NB4 (cell line): ENCODE results near the gene MUTYH.

Experiments
- DNase-seq: peaks from one replicate; pipeline ENCODE4 v3.0.0; 2010; ENCODE audit warnings: low read depth
- H3K4me3 ChIP-seq: one replicate; pipeline ENCODE4 v1.5.1; 2011; ENCODE audit warnings: mild to moderate bottlenecking, low read depth, low read length, moderate library complexity
- MYC ChIP-seq: IDR thresholded peaks from 2 replicates; pipeline ENCODE4 v1.6.1; 2011; ENCODE audit warnings: low read depth, low read length
- POLR2A ChIP-seq: IDR thresholded peaks from 2 replicates; pipeline ENCODE4 v1.6.1; 2011; ENCODE audit warnings: mild to moderate bottlenecking; ENCODE audit not compliant: insufficient read length; ENCODE audit errors: extremely low read depth
- TF ChIP-seq, protein P1 (sequence below): IDR thresholded peaks from one replicate; pipeline ENCODE4 v1.5.1; 2012; ENCODE audit warnings: low read depth, low read length
- TF ChIP-seq, protein P2 (sequence below): IDR thresholded peaks from 2 replicates; pipeline ENCODE4 v1.6.1; 2011; ENCODE audit warnings: low read depth, low read length

The MUTYH gene

DNA sequence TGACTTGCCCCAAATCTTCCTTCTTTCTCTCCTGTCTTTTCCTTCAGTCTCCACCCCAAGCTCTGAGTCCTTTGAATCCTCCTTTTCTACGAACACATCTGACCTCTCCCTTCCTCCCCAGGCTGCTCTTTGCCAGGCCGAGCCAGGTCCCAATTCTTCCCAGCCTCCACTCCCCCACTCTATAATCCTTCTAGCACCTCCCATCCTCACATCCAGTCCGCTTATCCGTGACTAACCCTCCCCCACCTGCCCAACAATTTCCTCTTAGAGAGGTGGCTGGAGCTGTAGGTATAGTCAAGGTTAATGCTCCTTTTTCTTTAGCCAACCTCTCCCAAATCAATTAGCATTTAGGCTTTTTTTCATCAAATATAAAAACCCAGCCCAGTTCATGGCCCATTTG, 23.1 kb downstream of the MUTYH start:
- TF ChIP-seq POLR2A: no peak
- TF ChIP-seq, protein P1, sequence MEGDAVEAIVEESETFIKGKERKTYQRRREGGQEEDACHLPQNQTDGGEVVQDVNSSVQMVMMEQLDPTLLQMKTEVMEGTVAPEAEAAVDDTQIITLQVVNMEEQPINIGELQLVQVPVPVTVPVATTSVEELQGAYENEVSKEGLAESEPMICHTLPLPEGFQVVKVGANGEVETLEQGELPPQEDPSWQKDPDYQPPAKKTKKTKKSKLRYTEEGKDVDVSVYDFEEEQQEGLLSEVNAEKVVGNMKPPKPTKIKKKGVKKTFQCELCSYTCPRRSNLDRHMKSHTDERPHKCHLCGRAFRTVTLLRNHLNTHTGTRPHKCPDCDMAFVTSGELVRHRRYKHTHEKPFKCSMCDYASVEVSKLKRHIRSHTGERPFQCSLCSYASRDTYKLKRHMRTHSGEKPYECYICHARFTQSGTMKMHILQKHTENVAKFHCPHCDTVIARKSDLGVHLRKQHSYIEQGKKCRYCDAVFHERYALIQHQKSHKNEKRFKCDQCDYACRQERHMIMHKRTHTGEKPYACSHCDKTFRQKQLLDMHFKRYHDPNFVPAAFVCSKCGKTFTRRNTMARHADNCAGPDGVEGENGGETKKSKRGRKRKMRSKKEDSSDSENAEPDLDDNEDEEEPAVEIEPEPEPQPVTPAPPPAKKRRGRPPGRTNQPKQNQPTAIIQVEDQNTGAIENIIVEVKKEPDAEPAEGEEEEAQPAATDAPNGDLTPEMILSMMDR: no peak
- TF ChIP-seq MYC: no peak
- no peak overlapping the region for H3K4me3 ChIP-seq
- DNase-seq: no peak

DNA sequence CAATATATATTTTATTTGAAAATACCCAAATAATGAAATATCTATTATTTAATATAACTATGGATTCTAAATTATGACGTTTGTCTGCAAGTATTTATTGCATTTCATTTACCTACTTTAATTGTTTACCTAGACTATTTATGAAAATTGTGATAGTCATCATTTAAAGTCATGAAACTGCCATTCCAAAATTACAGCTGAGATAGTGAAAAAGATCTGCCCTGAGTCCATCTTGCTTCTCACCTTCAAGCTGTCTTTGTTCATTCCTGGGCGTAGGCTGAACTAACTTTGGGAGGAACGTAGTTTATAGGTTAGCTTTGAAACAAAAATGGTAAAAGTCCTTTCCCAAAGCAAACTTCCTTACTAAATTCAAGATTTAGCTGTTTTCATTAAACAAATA, 26.0 kb downstream of the MUTYH start:
- H3K4me3 ChIP-seq: no peak overlapping the region
- TF ChIP-seq, protein P2, sequence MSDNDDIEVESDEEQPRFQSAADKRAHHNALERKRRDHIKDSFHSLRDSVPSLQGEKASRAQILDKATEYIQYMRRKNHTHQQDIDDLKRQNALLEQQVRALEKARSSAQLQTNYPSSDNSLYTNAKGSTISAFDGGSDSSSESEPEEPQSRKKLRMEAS: no peak
- TF ChIP-seq, protein P1: no peak
- TF ChIP-seq POLR2A (no peak), MYC (no peak)
- DNase-seq: no peak

DNA sequence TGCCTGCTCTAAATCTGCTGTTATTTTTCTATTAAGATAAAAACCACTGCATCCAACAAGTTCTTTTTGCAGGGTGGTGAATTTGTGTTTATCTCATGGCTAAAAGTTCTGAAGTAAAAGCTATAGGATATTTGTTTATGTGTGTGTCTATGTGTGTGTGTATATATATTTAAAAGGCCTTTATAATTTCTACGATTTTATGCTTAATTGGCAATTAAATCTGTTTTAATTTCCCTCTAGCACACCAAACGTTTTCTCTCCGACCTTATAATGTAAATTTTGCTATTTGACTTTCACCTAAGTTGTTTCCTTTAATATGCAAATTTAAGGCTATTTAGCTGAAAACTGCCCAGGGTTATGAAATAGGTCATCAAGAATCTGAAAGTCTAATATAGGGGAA, 33.3 kb downstream of the MUTYH start:
- TF ChIP-seq, protein P2: no peak
- TF ChIP-seq POLR2A (no peak), MYC (no peak)
- TF ChIP-seq, protein P1: no peak
- no peak overlapping the region for H3K4me3 ChIP-seq

DNA sequence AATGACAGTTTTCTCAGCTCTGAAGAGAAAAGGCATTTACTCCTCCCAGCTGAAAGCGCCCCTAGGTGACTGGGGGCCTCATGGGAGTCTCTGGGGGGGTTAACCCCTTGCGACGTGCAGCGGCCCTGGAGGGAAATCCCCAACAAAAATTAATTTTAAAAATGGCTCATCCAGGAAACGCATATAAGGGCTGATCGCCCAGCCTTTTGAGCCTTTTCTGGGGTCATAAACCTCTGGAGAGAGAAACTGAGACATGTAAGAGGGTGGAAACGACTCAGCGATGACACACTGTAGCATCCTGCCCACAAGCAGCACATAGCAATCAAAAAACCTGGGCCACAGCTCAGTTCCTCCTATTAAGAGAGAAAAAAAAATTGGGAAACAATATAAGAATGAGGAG, 33.9 kb downstream of the MUTYH start:
- TF ChIP-seq, protein P2: no peak
- TF ChIP-seq MYC (no peak), POLR2A (no peak)
- TF ChIP-seq, protein P1: no peak
- no peak overlapping the region for H3K4me3 ChIP-seq
- DNase-seq: peak; percentile 81

More for the DNA sequence above, 33.3 kb downstream of the MUTYH start:
- DNase-seq: no peak

DNA sequence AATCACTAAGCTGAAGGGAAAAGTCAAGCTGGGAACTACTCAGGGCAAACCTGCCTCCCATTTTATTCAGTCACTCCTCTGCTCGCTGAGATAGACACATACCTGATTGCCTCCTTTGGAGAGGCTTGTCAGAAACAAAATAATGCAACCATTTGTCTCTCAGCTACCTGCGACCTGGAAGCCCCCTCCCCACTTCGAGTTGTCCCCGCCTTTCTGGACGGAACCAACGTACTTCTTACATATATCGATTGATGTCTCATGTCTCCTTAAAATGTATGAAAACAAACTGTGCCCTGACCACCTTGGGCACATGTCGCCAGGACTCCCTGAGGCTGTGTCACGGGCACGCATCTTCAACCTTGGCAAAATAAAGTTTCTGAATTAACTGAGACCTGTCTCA, 35.0 kb downstream of the MUTYH start:
- no peak for TF ChIP-seq MYC
- no peak for TF ChIP-seq POLR2A
- TF ChIP-seq, protein P2: no peak
- TF ChIP-seq, protein P1: no peak
- no peak for DNase-seq
- no peak overlapping the region for H3K4me3 ChIP-seq

DNA sequence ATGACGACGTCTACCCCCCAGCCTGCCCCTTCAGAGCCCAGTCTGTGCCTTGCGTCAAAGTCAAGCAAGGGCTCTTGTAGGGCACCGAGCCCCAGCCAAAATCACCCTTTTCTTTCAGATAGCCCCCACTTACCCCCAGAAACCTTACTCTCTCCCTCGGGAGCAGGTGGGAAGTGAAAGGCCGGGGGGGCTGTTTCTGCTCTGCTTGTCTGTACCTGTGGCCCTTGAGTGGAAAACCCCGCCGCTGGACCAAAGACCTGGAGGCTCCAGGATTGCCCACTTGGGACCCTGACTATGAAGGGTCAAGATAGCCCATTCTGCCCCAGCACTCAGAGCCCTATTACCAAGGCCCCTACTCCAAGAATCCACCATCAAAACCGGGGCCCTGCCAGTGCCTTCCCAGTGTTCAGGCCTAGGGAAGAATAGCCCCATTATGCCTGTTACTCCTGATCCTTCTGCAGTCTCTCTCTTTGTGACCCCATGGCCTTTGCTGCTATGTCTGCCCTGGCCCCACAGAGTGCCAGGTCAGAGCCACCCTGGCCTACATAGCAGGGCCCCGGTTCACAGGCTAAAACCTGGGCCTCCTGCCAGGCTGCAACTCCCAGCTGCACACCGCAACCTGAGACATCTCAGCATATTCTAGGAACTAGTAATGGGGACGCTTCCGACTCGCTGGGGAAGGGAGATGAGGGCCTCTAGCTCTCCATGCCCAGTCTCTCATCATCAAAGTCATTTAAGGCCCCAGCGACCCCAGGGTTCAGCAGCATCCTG, 35.7 kb downstream of the MUTYH start:
- TF ChIP-seq MYC (no peak; the same call in 1 of the 2 replicates), POLR2A (no peak)
- TF ChIP-seq, protein P2: no peak
- TF ChIP-seq, protein P1: no peak
- DNase-seq: peak; percentile 13

More for the DNA sequence above, 35.7 kb downstream of the MUTYH start:
- peak overlapping the region; percentile 71 for H3K4me3 ChIP-seq
